Fibroblast of lung (primary cell): ENCODE data around the gene MCOLN1. TPM values are rescaled to one million over a fixed set of nuclear protein-coding genes. Genes with fewer than 3 reads are reported as not detected.

Experiments
- DNase-seq, 2 donors: peaks; one replicate each; pipeline versions ENCODE4 v3.0.0 to v3.0.0-alpha.2; 2010; ENCODE audit warnings: low read depth in 2 of 2
- H2AFZ ChIP-seq: 2 replicates; pipeline ENCODE4 v1.5.1; 2012; ENCODE audit warnings: low read length, control low read depth, inconsistent platforms
- H3K27ac ChIP-seq: 2 replicates; pipeline ENCODE4 v1.5.1; 2011; ENCODE audit warnings: low read length, control low read depth; ENCODE audit not compliant: insufficient read depth
- H3K27me3 ChIP-seq: 2 replicates; pipeline ENCODE4 v1.5.1; 2011; ENCODE audit warnings: mild to moderate bottlenecking, low read length; ENCODE audit not compliant: control insufficient read depth, insufficient read depth
- H3K36me3 ChIP-seq: 2 replicates; pipeline ENCODE4 v1.5.1; 2011; ENCODE audit warnings: low read length; ENCODE audit not compliant: control insufficient read depth, insufficient read depth
- H3K4me1 ChIP-seq: 2 replicates; pipeline ENCODE4 v1.5.1; 2011; ENCODE audit warnings: low read length; ENCODE audit not compliant: control insufficient read depth, insufficient read depth; ENCODE audit errors: extremely low read depth
- H3K4me2 ChIP-seq: 2 replicates; pipeline ENCODE4 v1.5.1; 2011; ENCODE audit warnings: low read length, control low read depth; ENCODE audit not compliant: insufficient read depth; ENCODE audit errors: extremely low read depth
- H3K4me3 ChIP-seq, 4 experiments: fragments of 200-600 bp in 1 of 4; sonication (generic) in 1 of 4; replicated peaks in 1 of 4; 2 replicates each; pipeline ENCODE4 v1.5.1; 2011 to 2016; ENCODE audit warnings: low read length in 4 of 4, low read depth in 3 of 4, mild to moderate bottlenecking in 3 of 4, control low read depth in 2 of 4, inconsistent platforms in 1 of 4, mixed read lengths in 1 of 4; ENCODE audit not compliant: insufficient read depth in 1 of 4; ENCODE audit errors: control extremely low read depth in 1 of 4
- H3K79me2 ChIP-seq: 2 replicates; pipeline ENCODE4 v1.5.1; 2012; ENCODE audit warnings: mild to moderate bottlenecking, low read length, inconsistent platforms; ENCODE audit not compliant: control insufficient read depth, insufficient read depth
- H3K9ac ChIP-seq: 2 replicates; pipeline ENCODE4 v1.5.1; 2011; ENCODE audit warnings: mild to moderate bottlenecking, low read length, control low read depth; ENCODE audit not compliant: insufficient read depth
- H3K9me3 ChIP-seq: 2 replicates; pipeline ENCODE4 v1.5.1; 2012; ENCODE audit warnings: low read depth, low read length; ENCODE audit not compliant: control insufficient read depth, insufficient read depth
- H4K20me1 ChIP-seq: 2 replicates; pipeline ENCODE4 v1.5.1; 2011; ENCODE audit warnings: low read length; ENCODE audit not compliant: control insufficient read depth, insufficient read depth; ENCODE audit errors: extremely low read depth
- CTCF ChIP-seq, 2 donors: IDR thresholded peaks in 1 of 2; conservative IDR thresholded peaks in 1 of 2; 1 replicate in 1 of 2; 2 replicates in 1 of 2; pipeline ENCODE4 v1.5.1; 2011 to 2012; ENCODE audit warnings: low read length in 2 of 2, control low read depth in 1 of 2, inconsistent platforms in 1 of 2, low read depth in 1 of 2, mild to moderate bottlenecking in 1 of 2
- EZH2 ChIP-seq: IDR thresholded peaks from 2 replicates; pipeline ENCODE4 v1.5.1; 2012; ENCODE audit warnings: low read length, control low read depth, mild to moderate bottlenecking; ENCODE audit errors: missing control alignments
- polyA plus RNA-seq, 2 donors: library from polyadenylated mRNA; depleted of rRNA in 1 of 2; stranded (reverse) in 1 of 2; unstranded in 1 of 2; fragments of >200 nt; gene quantifications; 2 replicates each; pipeline ENCODE4 v1.2.1, GENCODE V29; 2011 to 2012; ENCODE audit warnings: missing spikeins in 1 of 2
- total RNA-seq: library from RNA; depleted of rRNA; stranded (reverse); fragments of >200 nt; gene quantifications from 2 replicates; pipeline ENCODE4 v1.2.1, GENCODE V29; 2014

The MCOLN1 gene
- total and polyA plus RNA-seq, 2 donors (not counting 1 experiment from before 2014, with no cell fraction given), result 4.0 to 15.1 TPM

- Histone ChIP-seq H3K4me3 (no peak overlapping the region), H2AFZ (no peak overlapping the region)
- TF ChIP-seq CTCF (conservative IDR thresholded peaks at IDR 0.05 in 1 of 2, IDR thresholded peaks at IDR 0.05 in 1 of 2; ENCODE audit: low read depth in 1 of 2, low read length in 2 of 2) (no peak), EZH2 (no peak)
These were observed 38.9 kb downstream of the MCOLN1 start for GRCh38 chr19:7561325-7561724.

GRCh38 chr19:7562646-7563393, 40.4 kb downstream of the MCOLN1 start:
- no peak for DNase-seq
- Histone ChIP-seq H3K27ac (no peak overlapping the region), H3K4me2 (no peak overlapping the region), H3K4me3 (no peak overlapping the region), H4K20me1 (no peaks in the 10 kb centered on the region), H3K79me2 (no peaks in the 10 kb centered on the region), H2AFZ (no peak overlapping the region), H3K9ac (no peak overlapping the region), H3K36me3 (peaks cover 14% of the 10 kb centered on the region), H3K27me3 (no peaks in the 10 kb centered on the region), H3K4me1 (no peaks in the 10 kb centered on the region), H3K9me3 (no peaks in the 10 kb centered on the region)
- TF ChIP-seq CTCF (conservative IDR thresholded peaks at IDR 0.05 in 1 of 2, IDR thresholded peaks at IDR 0.05 in 1 of 2; ENCODE audit: low read depth in 1 of 2, low read length in 2 of 2) (no peak), EZH2 (no peak)

More at GRCh38 chr19:7561325-7561724, 38.9 kb downstream of the MCOLN1 start:
- no peak overlapping the region for H3K27ac ChIP-seq
- no peaks in the 10 kb centered on the region for H3K9me3 ChIP-seq
- H3K79me2 ChIP-seq, result no peaks in the 10 kb centered on the region
- H4K20me1 ChIP-seq, result no peaks in the 10 kb centered on the region
- H3K27me3 ChIP-seq, result no peaks in the 10 kb centered on the region
- H3K4me2 ChIP-seq, result no peak overlapping the region
- peaks cover 23% of the 10 kb centered on the region for H3K36me3 ChIP-seq
- no peak for DNase-seq
- no peak overlapping the region for H3K9ac ChIP-seq
- no peaks in the 10 kb centered on the region for H3K4me1 ChIP-seq

GRCh38 chr19:7564866-7565265, 42.4 kb downstream of the MCOLN1 start:
- Histone ChIP-seq H3K27me3 (no peaks in the 10 kb centered on the region), H3K4me2 (no peak overlapping the region), H3K79me2 (no peaks in the 10 kb centered on the region), H2AFZ (no peak overlapping the region), H3K4me1 (no peaks in the 10 kb centered on the region), H3K36me3 (peaks cover 4% of the 10 kb centered on the region), H4K20me1 (no peaks in the 10 kb centered on the region), H3K27ac (no peak overlapping the region), H3K4me3 (no peak overlapping the region), H3K9ac (no peak overlapping the region), H3K9me3 (no peaks in the 10 kb centered on the region)
- no peak for TF ChIP-seq CTCF (conservative IDR thresholded peaks at IDR 0.05 in 1 of 2, IDR thresholded peaks at IDR 0.05 in 1 of 2; ENCODE audit: low read depth in 1 of 2, low read length in 2 of 2)
- TF ChIP-seq EZH2, result no peak
- DNase-seq, result no peak
